PFSK-1 (cell line): ENCODE data around the gene FSHR.

Experiments
- FOXP2 ChIP-seq: optimal IDR thresholded peaks from 2 replicates; pipeline ENCODE3; 2011; ENCODE audit warnings: borderline replicate concordance, control low read depth, inconsistent platforms; ENCODE audit not compliant: insufficient read depth; ENCODE audit errors: extremely low read length, extremely low read depth
- POLR2AphosphoS5 ChIP-seq: IDR thresholded peaks from 2 replicates; pipeline ENCODE4 v1.6.1; 2012; ENCODE audit warnings: low read depth, mild to moderate bottlenecking, control low read depth, low read length, moderate library complexity
- REST ChIP-seq, 2 experiments: IDR thresholded peaks; 2 replicates each; pipeline versions ENCODE4 v1.6.1 to v1.8.0; 2011 to 2012; ENCODE audit warnings: low read depth in 2 of 2, low read length in 2 of 2, control low read depth in 1 of 2, inconsistent platforms in 1 of 2, mild to moderate bottlenecking in 1 of 2, moderate library complexity in 1 of 2; ENCODE audit not compliant: insufficient read depth in 1 of 2
- SIN3A ChIP-seq: IDR thresholded peaks from 2 replicates; pipeline ENCODE4 v1.6.1; 2012; ENCODE audit warnings: mild to moderate bottlenecking, low read length, moderate library complexity, borderline replicate concordance; ENCODE audit not compliant: insufficient read depth
- TAF1 ChIP-seq: IDR thresholded peaks from 2 replicates; pipeline ENCODE4 v1.6.1; 2012; ENCODE audit warnings: low read length, control low read depth, borderline replicate concordance; ENCODE audit not compliant: insufficient read depth

GRCh38 chr2:48998449-48998848 lies 155.9 kb downstream of the FSHR start:
- no peak for TF ChIP-seq POLR2AphosphoS5
- TF ChIP-seq REST (IDR thresholded peaks at IDR 0.05; ENCODE audit: insufficient read depth in 1 of 2, low read depth in 2 of 2, low read length in 2 of 2) = no peak
- no peak for TF ChIP-seq SIN3A
- TF ChIP-seq TAF1 = no peak
- TF ChIP-seq FOXP2 = no peak
